ENCODE measurements around the gene DEFB110. TPM values are rescaled to one million over a fixed set of nuclear protein-coding genes. Genes with fewer than 3 reads are reported as not detected.

DEFB110 gene
- total RNA-seq (ENCODE audit: unreplicated experiment), result not detected
- long read RNA-seq, result 0 reads

- no peak for DNase-seq
- Mint-ChIP-seq H3K27me3 (ENCODE audit: unreplicated experiment) (no peaks in the 10 kb centered on the region), H3K4me1 (ENCODE audit: low read depth, unreplicated experiment) (no peaks in the 10 kb centered on the region), H3K27ac (ENCODE audit: unreplicated experiment) (no peak within 1 kb of the TSS), H3K4me3 (ENCODE audit: unreplicated experiment) (no peak within 1 kb of the TSS), H3K36me3 (ENCODE audit: unreplicated experiment) (no peaks in the 10 kb centered on the region), H3K9me3 (ENCODE audit: unreplicated experiment) (no peaks in the 10 kb centered on the region)
- no peak for TF ChIP-seq CTCF (IDR thresholded peaks at IDR 0.05; ENCODE audit: partially characterized antibody, unreplicated experiment)
These were observed at the start of gene DEFB110 for GRCh38 chr6:50021894-50022293. DEFB110 (minus strand) TSS chr6:50021994; CDS start chr6:50021935, 59 bp downstream.

- Mint-ChIP-seq H3K9me3 (ENCODE audit: unreplicated experiment) (no peaks in the 10 kb centered on the region), H3K27ac (ENCODE audit: unreplicated experiment) (no peak overlapping the region), H3K4me3 (ENCODE audit: unreplicated experiment) (no peak overlapping the region), H3K4me1 (ENCODE audit: low read depth, unreplicated experiment) (no peaks in the 10 kb centered on the region), H3K27me3 (ENCODE audit: unreplicated experiment) (no peaks in the 10 kb centered on the region), H3K36me3 (ENCODE audit: unreplicated experiment) (no peaks in the 10 kb centered on the region)
- no peak for TF ChIP-seq CTCF (IDR thresholded peaks at IDR 0.05; ENCODE audit: partially characterized antibody, unreplicated experiment)
- no peak for DNase-seq
These were observed 48.3 kb upstream of the DEFB110 start for GRCh38 chr6:50070101-50070500.

- no peak for DNase-seq
- peak; percentile 67 for TF ChIP-seq CTCF (IDR thresholded peaks at IDR 0.05; ENCODE audit: partially characterized antibody, unreplicated experiment)
- Mint-ChIP-seq H3K4me1 (ENCODE audit: low read depth, unreplicated experiment) (no peaks in the 10 kb centered on the region), H3K9me3 (ENCODE audit: unreplicated experiment) (no peaks in the 10 kb centered on the region), H3K4me3 (ENCODE audit: unreplicated experiment) (no peak overlapping the region), H3K27ac (ENCODE audit: unreplicated experiment) (no peak overlapping the region), H3K36me3 (ENCODE audit: unreplicated experiment) (no peaks in the 10 kb centered on the region), H3K27me3 (ENCODE audit: unreplicated experiment) (no peaks in the 10 kb centered on the region)
These were observed 40.3 kb upstream of the DEFB110 start for GRCh38 chr6:50062051-50062450.

- DNase-seq, result no peak
- H3K27me3 Mint-ChIP-seq (ENCODE audit: unreplicated experiment), result no peaks in the 10 kb centered on the region
- no peak for TF ChIP-seq CTCF (IDR thresholded peaks at IDR 0.05; ENCODE audit: partially characterized antibody, unreplicated experiment)
- H3K27ac Mint-ChIP-seq (ENCODE audit: unreplicated experiment), result no peak overlapping the region
- H3K4me1 Mint-ChIP-seq (ENCODE audit: low read depth, unreplicated experiment), result no peaks in the 10 kb centered on the region
- H3K9me3 Mint-ChIP-seq (ENCODE audit: unreplicated experiment), result no peaks in the 10 kb centered on the region
- no peaks in the 10 kb centered on the region for H3K36me3 Mint-ChIP-seq (ENCODE audit: unreplicated experiment)
- H3K4me3 Mint-ChIP-seq (ENCODE audit: unreplicated experiment), result no peak overlapping the region
These were observed 34.4 kb upstream of the DEFB110 start for GRCh38 chr6:50056242-50056641.

GRCh38 chr6:50049829-50050228, 28.0 kb upstream of the DEFB110 start, which contains the start of gene DEFB112:
DEFB112 (minus strand) TSS chr6:50049929; CDS start chr6:50049869, 60 bp downstream.
- no peak for TF ChIP-seq CTCF (IDR thresholded peaks at IDR 0.05; ENCODE audit: partially characterized antibody, unreplicated experiment)
- no peak for DNase-seq
- Mint-ChIP-seq H3K27me3 (ENCODE audit: unreplicated experiment) (no peaks in the 10 kb centered on the region), H3K9me3 (ENCODE audit: unreplicated experiment) (no peaks in the 10 kb centered on the region), H3K36me3 (ENCODE audit: unreplicated experiment) (no peaks in the 10 kb centered on the region), H3K4me3 (ENCODE audit: unreplicated experiment) (no peak within 1 kb of the TSS), H3K4me1 (ENCODE audit: low read depth, unreplicated experiment) (no peaks in the 10 kb centered on the region), H3K27ac (ENCODE audit: unreplicated experiment) (no peak within 1 kb of the TSS)
